ENCODE results near the gene EIF5A2.
"Not testable (repeated sequence)": the region's sequence is repeated elsewhere in the genome, so short reads cannot be mapped to it uniquely, and the experiment has no call there.

Gene EIF5A2

DNA sequence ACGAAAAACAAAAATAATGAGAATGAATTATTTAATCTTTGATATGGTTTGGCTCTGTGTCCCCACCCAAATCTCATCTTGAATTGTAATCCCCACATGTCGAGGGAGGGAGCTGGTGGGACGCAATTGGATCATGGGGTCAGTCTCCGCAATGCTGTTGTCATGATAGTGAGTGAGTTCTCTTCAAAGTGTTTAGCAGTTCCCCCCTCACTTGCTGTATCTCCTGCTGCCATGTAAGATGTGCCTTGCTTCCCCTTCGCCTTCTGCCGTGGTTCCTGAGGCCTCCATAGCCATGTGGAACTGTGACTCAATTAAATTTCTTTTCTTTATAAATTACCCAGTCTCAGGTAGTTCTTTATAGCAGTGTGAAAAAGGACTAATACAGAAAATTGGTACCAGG lies 12.1 kb downstream of the EIF5A2 start:
- not testable (repeated sequence) for DNase-seq

DNA sequence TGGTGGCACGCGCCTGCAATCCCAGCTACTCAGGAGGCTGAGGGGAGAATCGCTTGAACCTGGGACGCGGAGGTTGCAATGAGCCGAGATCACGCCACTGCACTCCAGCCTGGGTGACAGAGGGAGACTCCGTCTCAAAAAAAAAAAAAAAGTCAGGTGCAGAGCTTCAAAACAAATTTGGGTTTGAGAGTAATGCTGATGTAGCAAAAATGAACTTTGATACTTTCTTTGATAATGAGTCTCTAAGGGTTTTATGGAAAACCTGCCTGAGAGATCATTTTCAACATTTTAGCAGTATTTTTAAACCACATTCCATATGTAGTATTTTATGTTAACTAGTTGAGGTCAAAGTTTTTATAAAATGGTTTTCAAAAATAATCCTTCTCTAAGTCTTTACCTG lies 14.5 kb downstream of the EIF5A2 start:
- no peak for DNase-seq

- DNase-seq, result no peak
Observed at GRCh38 chr3:170889630-170890029, 18.8 kb downstream of the EIF5A2 start.

DNA sequence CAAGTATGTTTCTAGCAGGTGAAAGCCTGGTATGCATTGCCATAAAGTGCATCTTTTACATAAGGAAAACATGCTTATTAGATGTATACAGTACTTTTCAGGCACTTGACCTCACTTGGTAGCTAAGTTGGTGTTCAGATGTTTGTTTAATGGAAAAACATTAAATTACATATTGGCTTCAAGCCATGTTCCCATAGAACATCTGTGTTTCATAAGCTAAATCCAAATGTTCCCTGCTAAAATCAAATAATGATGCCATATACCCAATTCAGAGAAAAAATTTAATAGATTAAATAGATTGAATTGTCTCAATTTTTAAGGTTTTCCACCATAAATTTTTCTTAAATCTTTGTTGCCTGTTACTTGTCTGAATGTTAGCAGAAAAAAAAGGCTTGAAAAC lies 19.3 kb downstream of the EIF5A2 start:
- no peak for DNase-seq

DNA sequence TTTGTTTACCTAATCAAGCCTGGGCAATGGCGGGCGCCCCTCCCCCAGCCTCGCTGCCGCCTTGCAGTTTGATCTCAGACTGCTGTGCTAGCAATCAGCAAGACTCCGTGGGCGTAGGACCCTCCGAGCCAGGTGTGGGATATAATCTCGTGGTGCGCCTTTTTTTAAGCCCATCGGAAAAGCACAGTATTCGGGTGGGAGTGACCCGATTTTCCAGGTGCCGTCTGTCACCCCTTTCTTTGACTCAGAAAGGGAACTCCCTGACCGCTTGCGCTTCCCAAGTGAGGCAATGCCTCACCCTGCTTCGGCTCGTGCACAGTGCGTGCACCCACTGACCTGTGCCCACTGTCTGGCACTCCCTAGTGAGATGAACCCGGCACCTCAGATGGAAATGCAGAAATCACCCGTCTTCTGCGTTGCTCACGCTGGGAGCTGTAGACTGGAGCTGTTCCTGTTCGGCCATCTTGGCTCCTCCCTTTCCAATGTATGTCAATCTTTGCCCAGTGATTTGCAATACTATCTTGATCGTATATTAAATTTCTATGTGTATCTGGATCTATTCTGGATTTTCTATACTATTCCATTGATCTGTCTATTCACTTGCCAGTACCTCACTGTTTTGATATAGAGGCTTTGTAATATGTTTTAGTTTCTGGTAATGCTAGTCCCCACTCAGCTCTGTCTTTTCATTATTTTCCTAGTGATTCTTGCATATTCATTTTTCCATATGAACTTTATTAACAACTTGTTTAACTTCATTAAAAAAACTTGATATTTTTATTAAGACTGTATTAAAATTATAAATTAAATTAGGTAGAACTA lies 24.1 kb downstream of the EIF5A2 start:
- DNase-seq, result not testable (repeated sequence)

DNA sequence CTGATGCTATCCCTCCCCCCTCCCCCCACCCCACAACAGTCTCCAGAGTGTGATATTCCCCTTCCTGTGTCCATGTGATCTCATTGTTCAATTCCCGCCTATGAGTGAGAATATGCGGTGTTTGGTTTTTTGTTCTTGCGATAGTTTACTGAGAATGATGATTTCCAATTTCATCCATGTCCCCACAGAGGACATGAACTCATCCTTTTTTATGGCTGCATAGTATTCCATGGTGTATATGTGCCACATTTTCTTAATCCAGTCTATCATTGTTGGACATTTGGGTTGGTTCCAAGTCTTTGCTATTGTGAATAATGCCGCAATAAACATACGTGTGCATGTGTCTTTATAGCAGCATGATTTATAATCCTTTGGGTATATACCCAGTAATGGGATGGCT lies 29.7 kb downstream of the EIF5A2 start:
- not testable (repeated sequence) for DNase-seq

- DNase-seq, result not testable (repeated sequence)
Observed at GRCh38 chr3:170877311-170877710, 31.1 kb downstream of the EIF5A2 start.

- no peak for DNase-seq
Observed at GRCh38 chr3:170876537-170876936, 31.9 kb downstream of the EIF5A2 start.

DNA sequence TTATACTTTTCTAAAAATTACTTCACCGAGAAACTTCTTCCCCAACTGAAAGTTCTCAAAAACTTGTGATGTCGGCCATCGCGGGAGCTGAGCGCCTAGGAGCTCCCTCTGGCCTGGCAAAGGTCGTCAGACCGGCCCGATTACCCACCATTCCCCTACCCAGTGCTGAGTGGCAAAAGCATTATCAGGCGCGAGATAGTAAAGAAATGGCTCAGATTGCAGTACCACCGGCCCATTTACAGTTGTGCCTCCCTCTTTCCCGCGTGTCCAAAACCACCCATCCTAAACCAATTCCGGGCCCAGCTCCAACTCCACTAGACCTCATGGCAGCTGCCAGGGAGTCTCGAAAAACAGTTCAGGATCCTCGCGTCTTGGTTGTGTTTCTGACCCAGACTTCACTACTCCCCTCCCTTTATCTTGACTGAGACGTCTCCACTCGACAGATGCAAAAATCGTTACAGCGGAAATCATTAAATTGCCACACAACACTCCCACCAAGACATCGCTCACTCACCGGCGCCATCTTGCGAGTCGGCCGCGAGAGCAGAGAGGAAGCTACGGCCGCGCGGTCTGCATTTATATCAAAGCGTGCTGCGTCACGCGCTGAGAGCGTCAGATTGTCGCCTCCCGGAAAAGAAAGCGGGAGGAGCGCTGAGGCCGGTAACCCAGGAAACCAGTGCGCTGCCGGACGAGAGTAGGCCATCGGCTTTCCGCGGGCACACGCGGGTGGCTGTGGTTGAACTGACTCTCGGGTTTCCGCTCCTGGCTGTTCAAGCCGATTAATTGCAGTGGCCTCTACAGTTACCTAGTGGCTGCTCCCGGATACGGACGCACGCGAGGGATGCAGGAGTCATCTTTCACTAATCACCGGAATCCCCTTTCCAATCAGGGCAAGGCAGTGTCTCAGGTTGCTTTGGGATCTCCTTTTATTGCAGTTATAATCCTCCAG lies 38.5 kb downstream of the EIF5A2 start, which contains the start of gene RPL22L1:
RPL22L1 (minus strand) TSS at position 551 of the 949 bp plus-strand sequence; CDS start at position 523, 28 bp downstream.
- peak; percentile 97 for DNase-seq

DNA sequence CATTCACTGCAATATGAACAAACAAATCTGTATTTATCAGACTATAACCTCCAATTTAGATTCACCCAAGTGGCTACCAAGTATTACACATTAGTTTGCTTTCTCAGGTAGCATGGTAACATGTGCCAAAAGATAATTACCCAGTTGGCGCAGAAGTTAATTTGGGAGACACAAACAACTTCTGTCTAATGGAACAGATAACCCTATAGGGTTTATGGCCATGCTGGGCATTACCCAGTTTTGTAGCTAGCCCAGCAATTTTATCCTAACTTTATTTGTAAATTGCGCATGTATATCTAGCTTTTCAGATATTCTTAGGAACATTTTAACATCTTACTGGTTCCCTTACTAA lies 39.2 kb downstream of the EIF5A2 start:
- DNase-seq, result no peak

GRCh38 chr3:170868577-170869238 lies 39.7 kb downstream of the EIF5A2 start:
- DNase-seq, result no peak

GRCh38 chr3:170867143-170867937 lies 41.1 kb downstream of the EIF5A2 start:
- DNase-seq, result peak; percentile 44

- DNase-seq, result no peak
Observed at GRCh38 chr3:170866499-170866898, 41.9 kb downstream of the EIF5A2 start.

DNA sequence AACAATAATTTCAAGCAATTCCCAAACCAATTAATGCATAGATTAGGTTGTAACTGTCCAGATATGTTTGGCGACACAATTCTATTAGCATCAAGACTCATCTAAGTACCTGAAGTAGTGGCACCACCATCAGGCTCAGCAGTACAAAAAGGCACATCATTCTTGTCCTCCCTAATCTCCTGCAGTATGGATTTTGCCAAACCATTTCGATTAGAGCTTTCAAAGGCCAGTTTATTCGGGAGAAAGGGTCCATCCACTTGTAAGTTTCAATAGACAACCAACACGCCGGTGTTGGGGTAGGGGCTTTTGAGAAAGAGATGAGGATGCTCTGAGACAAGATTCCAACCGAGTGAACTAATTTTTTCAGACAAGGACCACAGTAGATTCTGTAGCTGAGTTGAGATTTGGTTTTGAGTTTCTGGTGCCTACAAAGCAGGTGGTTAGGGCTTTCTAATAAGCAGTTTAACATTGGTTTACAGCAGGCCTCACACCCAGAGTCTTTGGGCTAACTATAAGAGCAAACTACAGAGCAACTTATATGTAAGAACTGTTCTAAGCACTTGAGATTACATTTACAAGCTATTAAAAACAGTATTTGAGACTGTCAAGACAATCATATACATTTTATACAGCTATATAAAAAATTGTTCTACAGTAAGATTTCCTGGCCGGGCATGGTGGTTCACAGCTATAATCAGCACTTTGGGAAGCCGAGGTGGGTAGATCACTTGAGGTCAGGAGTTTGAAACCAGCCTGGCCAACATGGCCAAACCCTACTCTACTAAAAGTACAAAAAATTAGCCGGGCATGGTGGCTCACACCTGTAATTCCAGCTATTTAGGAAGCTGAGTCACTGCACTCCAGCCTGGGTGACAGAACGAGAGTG lies 43.0 kb downstream of the EIF5A2 start:
- no peak for DNase-seq

DNA sequence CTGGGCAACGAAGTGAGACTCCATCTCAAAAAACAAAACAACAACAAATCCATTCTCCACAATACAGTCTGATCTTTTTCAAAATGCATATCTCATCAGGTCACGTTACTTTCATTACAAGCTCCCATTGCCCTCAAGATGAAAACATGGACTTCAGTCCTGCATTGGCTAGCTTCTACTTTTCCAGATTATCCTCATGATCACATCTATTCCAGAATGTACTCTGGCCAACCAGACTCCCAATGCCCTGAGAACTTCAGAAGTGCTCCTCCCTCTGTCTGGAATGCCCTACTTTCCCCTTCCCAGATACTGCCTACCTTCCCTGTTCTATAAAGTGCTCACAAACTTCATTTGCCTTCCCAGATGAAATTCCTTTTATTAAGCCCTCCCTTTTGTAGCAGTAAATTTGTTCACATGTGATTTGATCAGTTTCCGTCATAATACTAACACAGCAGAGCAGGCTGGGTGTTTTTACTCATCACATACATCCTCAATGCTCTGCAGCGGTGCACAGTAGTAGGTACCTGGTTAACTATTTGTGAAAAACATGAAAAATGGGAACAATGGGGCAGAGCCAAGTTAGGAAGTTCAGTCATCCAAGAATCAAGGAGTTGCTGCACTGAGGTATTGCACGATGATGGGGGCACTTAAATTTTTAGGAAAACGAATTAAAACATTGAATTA lies 43.8 kb downstream of the EIF5A2 start:
- no peak for DNase-seq

DNA sequence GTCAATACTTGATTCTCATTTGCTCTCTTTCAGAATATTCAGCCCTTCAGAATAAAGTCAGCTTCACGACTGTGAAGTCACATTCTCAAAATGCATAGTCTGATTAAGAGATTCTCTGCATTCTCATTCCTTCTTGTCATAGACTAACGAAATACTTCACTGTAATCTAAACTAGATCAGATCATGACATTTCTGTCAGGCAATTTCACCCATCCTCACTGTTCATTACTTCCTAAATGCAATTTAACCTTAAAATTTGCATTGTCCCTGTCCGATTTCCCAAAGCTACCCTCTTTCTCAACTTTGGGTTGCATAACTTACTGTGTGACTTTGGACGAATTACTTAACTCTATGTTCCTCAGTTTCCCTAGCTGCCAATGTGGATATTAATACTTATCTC lies 44.6 kb downstream of the EIF5A2 start:
- DNase-seq, result peak; percentile 53

GRCh38 chr3:170862618-170863374 lies 45.6 kb downstream of the EIF5A2 start:
- no peak for DNase-seq

- DNase-seq, result no peak
Observed at GRCh38 chr3:170858599-170858998, 49.8 kb downstream of the EIF5A2 start.

DNA sequence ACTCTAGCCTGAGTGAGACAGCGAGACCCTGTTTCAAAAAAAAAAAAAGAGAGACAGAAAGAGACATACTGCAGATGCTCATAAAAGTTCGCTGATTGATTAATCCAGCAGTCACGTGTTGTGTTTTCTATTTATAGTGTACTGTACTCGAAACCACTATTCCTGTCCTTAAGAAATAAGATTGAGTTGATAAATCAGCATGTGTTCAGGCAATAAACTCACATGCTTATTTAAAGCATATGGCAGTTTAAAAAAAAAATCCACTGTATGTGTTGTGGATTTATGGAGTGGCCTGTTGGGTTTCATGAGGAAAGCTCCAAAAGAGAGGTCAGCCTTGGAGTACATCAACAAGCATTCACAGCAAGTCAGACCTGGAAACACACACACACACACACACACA lies 56.1 kb downstream of the EIF5A2 start:
- no peak for DNase-seq

All from inflammatory macrophage treated with lipopolysaccharide for 4 hours (primary cell).